Kidney (tissue), 14 donors: Measurements from ENCODE around the gene CD34. TPM values are rescaled to one million over a fixed set of nuclear protein-coding genes. Genes with fewer than 3 reads are reported as not detected.

Source experiments
- DNase-seq, 5 donors: peaks; one replicate each; pipeline ENCODE4 v3.0.0-alpha.2; 2013 to 2020
- FAIRE-seq: peaks from 2 replicates; lab custom pipeline; 2012; peaks lifted over from hg19 to GRCh38; lab: Jason Lieb, UNC
- H3K27ac ChIP-seq, 2 donors: one replicate each; pipeline ENCODE4 v1.7.0; 2013; ENCODE audit warnings: low read depth in 2 of 2, low read length in 2 of 2, inconsistent platforms in 1 of 2
- H3K27me3 ChIP-seq: one replicate; pipeline ENCODE4 v1.7.1; 2013; ENCODE audit warnings: low read length, inconsistent platforms; ENCODE audit not compliant: control insufficient read depth, insufficient read depth
- H3K36me3 ChIP-seq, 3 donors: one replicate each; pipeline versions ENCODE4 v1.7.0 to v1.7.1; 2013; ENCODE audit warnings: low read length in 3 of 3, control low read depth in 1 of 3, inconsistent platforms in 1 of 3; ENCODE audit not compliant: insufficient read depth in 3 of 3, control insufficient read depth in 2 of 3
- H3K4me1 ChIP-seq, 3 donors: one replicate each; pipeline versions ENCODE4 v1.7.0 to v1.7.1; 2013; ENCODE audit warnings: low read length in 3 of 3, inconsistent platforms in 1 of 3, low read depth in 1 of 3; ENCODE audit not compliant: control insufficient read depth in 2 of 3, insufficient read depth in 2 of 3
- H3K4me3 ChIP-seq, 3 donors: one replicate each; pipeline versions ENCODE4 v1.7.0 to v1.8.1; 2013; ENCODE audit warnings: low read length in 3 of 3, control low read depth in 1 of 3, inconsistent platforms in 1 of 3
- H3K9ac ChIP-seq, 3 donors: one replicate each; pipeline versions ENCODE4 v1.7.0 to v1.7.1; 2013; ENCODE audit warnings: low read length in 3 of 3, control low read depth in 1 of 3, inconsistent platforms in 1 of 3
- H3K9me3 ChIP-seq, 3 donors: one replicate each; pipeline versions ENCODE4 v1.7.0 to v1.7.1; 2013; ENCODE audit warnings: low read length in 3 of 3, control low read depth in 1 of 3, inconsistent platforms in 1 of 3; ENCODE audit not compliant: control insufficient read depth in 2 of 3, insufficient read depth in 1 of 3
- intact Hi-C: fragments of 100-400 bp; cut with DNase I; formaldehyde crosslinking; loops from one replicate; pipeline ENCODE4 v1.11.1; 2022
- polyA plus RNA-seq: library from polyadenylated mRNA; stranded (reverse); fragments of 350-450 nt; fragmentation: Illumina TruSeq; extraction: RNeasy Lipid Tissue Mini Kit (QIAGEN cat#74804); gene quantifications from one replicate; pipeline ENCODE4 v1.2.3, GENCODE V29; 2014; ENCODE audit warnings: low read depth, low replicate concordance; ENCODE audit not compliant: insufficient read depth
- total RNA-seq: library from RNA; stranded (reverse); fragmentation: NEBNext Ultra II Directional; extraction: Animal tissue kit (Norgen Biotek cat#: 25700); gene quantifications from one replicate; pipeline ENCODE4 v1.2.1, GENCODE V29; 2021
- TF ChIP-seq, protein P1 (sequence below): IDR thresholded peaks from 3 replicates; pipeline ENCODE4 v1.5.1; 2012; ENCODE audit warnings: mild to moderate bottlenecking, moderate library complexity, borderline replicate concordance; ENCODE audit not compliant: insufficient read depth; ENCODE audit errors: extremely low read depth
- donor health status: control.
- donor health status: control.
- donor health status: control.
- donor health status: control.
- donor health status: control.
- donor health status: DM: yes; HTN: yes; CAD: no.
- donor health status: Normal renal cell carcinoma (clear cell type).

CD34 gene
- total and polyA plus RNA-seq, 2 donors from 2014 or later, result 50.9 to 69.4 TPM

DNA sequence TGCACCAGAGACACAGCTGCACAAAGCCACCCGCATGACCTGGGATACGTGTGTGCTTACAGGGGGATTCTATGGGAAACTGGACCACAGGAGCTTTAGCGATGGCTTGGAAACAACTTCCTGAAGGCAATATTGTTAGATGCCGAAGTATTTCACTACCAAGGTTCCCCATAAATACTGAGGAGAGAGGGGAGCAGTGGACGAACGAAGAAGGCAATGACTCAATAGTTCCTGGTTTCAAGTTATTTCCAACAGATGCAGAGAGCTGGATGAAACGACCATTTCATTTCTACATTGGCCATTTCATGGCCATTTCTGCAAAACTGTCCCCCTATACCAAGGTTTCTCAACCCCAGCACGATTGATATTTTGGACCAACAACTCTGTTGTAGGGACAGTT, 61.3 kb downstream of the CD34 start:
- Histone ChIP-seq H3K9me3 (no peaks in the 10 kb centered on the region), H3K4me3 (no peak overlapping the region), H3K27me3 (no peaks in the 10 kb centered on the region), H3K36me3 (peaks cover 0 to 6% (median 0%) of the 10 kb centered on the region in 3 donors), H3K27ac (peak overlapping the region in 1 of 2 donors; percentile 49), H3K4me1 (peaks cover 0 to 66% (median 47%) of the 10 kb centered on the region in 3 donors), H3K9ac (no peak overlapping the region)
- FAIRE-seq (no peak), DNase-seq (no peak)
- intact Hi-C loops, result no loop called here
- TF ChIP-seq, protein P1, sequence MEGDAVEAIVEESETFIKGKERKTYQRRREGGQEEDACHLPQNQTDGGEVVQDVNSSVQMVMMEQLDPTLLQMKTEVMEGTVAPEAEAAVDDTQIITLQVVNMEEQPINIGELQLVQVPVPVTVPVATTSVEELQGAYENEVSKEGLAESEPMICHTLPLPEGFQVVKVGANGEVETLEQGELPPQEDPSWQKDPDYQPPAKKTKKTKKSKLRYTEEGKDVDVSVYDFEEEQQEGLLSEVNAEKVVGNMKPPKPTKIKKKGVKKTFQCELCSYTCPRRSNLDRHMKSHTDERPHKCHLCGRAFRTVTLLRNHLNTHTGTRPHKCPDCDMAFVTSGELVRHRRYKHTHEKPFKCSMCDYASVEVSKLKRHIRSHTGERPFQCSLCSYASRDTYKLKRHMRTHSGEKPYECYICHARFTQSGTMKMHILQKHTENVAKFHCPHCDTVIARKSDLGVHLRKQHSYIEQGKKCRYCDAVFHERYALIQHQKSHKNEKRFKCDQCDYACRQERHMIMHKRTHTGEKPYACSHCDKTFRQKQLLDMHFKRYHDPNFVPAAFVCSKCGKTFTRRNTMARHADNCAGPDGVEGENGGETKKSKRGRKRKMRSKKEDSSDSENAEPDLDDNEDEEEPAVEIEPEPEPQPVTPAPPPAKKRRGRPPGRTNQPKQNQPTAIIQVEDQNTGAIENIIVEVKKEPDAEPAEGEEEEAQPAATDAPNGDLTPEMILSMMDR, result no peak

DNA sequence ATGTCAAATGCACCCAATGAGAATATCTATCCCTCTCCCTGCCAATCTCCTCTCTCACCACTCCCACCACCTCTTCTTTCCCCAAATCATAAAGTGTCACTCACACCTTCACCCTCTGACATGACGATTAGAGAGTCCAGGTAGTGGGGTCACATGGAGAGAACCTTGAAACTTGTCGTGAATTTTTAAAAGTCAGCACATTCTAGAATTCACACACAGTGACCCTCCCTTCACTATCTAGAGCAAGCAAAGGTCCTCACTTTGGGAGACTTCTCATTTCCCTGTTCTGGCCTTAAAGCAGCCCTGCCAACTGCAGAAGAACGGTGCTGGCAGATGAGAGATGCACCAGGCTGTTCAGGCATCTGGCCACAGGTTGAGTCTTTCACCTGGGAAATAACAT, 61.9 kb downstream of the CD34 start:
- no peak for FAIRE-seq
- no peak overlapping the region for H3K4me3 ChIP-seq
- no peaks in the 10 kb centered on the region for H3K27me3 ChIP-seq
- peaks cover 0 to 66% (median 47%) of the 10 kb centered on the region in 3 donors for H3K4me1 ChIP-seq
- intact Hi-C loops, result no loop called here
- no peak for DNase-seq
- TF ChIP-seq, protein P1, result no peak
- no peaks in the 10 kb centered on the region for H3K9me3 ChIP-seq
- H3K36me3 ChIP-seq, result peaks cover 0 to 6% (median 0%) of the 10 kb centered on the region in 3 donors
- peak overlapping the region in 1 of 2 donors; percentile 49 for H3K27ac ChIP-seq
- H3K9ac ChIP-seq, result no peak overlapping the region

DNA sequence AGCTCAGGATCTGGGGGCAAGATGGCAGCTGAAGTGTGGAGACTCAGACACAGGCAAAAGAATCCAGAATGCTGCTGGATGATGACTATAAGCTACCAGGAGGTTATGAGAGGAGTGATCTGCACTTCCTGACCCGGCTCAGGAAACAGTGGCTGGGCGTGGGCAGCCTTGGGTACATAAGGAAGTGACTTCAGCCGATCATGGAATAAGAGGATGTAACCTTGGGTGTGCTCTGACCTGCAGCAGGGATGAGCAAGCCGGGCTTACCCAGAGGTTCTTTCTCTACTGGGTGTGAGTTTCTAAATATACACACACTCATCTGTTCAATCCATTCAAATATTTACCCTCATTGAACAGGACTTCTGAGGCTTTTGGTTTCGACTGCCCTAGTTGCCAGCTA, 62.7 kb downstream of the CD34 start:
- peak overlapping the region; percentile 65 to 77 for H3K27ac ChIP-seq
- peaks cover 0 to 7% (median 0%) of the 10 kb centered on the region in 3 donors for H3K36me3 ChIP-seq
- no peaks in the 10 kb centered on the region for H3K27me3 ChIP-seq
- peaks cover 0 to 61% (median 42%) of the 10 kb centered on the region in 3 donors for H3K4me1 ChIP-seq
- no peaks in the 10 kb centered on the region for H3K9me3 ChIP-seq
- TF ChIP-seq, protein P1, result no peak
- H3K9ac ChIP-seq, result no peak overlapping the region
- intact Hi-C loops, result no loop called here
- FAIRE-seq (no peak), DNase-seq (peak in 1 of 5 donors; percentile 57)
- no peak overlapping the region for H3K4me3 ChIP-seq

- no peak for DNase-seq
- intact Hi-C loops, result no loop called here
- no peaks in the 10 kb centered on the region for H3K27me3 ChIP-seq
- H3K4me3 ChIP-seq, result no peak overlapping the region
- TF ChIP-seq, protein P1, result no peak
- H3K36me3 ChIP-seq, result peaks cover 0 to 16% (median 0%) of the 10 kb centered on the region in 3 donors
- no peak for FAIRE-seq
- no peak overlapping the region for H3K9ac ChIP-seq
- H3K27ac ChIP-seq, result no peak overlapping the region
- H3K9me3 ChIP-seq, result no peaks in the 10 kb centered on the region
- H3K4me1 ChIP-seq, result peaks cover 0 to 50% (median 35%) of the 10 kb centered on the region in 3 donors
Observed at GRCh38 chr1:207847116-207847515, 63.8 kb downstream of the CD34 start.
